ENCODE results near the gene SGPP2. TPM values are rescaled to one million over a fixed set of nuclear protein-coding genes. Genes with fewer than 3 reads are reported as not detected.

Gene SGPP2
- total RNA-seq, 2 experiments from 2014 or later = not detected

DNA sequence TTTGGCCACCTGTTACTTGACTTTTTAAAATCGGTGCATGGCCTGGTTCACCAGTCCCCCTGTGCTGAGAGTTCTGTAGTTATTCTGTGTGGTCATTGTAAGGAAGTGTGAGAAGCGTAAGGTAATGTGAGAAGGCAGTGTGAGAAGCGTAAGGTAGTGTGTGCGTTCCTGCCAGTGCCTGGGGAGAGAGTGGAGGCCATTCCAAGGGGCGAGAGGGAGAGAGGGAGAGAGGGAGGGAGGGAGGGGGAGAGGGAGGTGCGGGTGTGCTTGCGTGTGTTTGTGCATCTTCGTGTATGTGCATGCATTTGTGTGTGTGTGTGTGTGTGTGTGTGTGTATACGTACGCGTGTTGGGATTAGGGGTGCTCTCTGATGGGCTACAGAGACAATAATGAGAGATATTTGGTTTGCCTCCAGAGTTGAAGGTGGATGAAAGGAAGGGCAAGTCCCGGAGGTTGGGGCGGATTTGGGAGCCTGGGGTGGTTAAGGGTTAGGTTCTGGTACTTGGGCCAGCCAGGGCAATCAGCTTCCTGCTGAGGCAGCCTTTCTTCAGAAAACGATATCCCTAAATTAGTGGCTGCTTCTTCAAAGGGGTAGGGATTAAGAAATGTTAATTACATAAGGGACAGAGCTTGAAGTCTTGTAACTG lies 53.7 kb downstream of the SGPP2 start:
- Histone ChIP-seq H3K36me3 (ENCODE audit: insufficient read depth, low read length) (no peaks in the 10 kb centered on the region), H4K20me1 (ENCODE audit: insufficient read depth, low read length) (no peaks in the 10 kb centered on the region), H2AFZ (ENCODE audit: low read length) (no peak overlapping the region), H3K79me2 (ENCODE audit: insufficient read depth, low read depth, low read length) (no peaks in the 10 kb centered on the region), H3K4me2 (ENCODE audit: low read length) (no peak overlapping the region), H3K9me3 (ENCODE audit: low read length) (no peaks in the 10 kb centered on the region), H3K4me3 (ENCODE audit: low read depth, low read length, poor library complexity, severe bottlenecking) (no peak overlapping the region), H3K27ac (ENCODE audit: low read depth, low read length, poor library complexity, severe bottlenecking) (no peak overlapping the region), H3K4me1 (ENCODE audit: insufficient read depth, low read length, poor library complexity, severe bottlenecking) (no peaks in the 10 kb centered on the region), H3K9me2 (ENCODE audit: insufficient read depth, low read length) (no peaks in the 10 kb centered on the region)
- BruUV-seq (replicated peaks) = no TSS peak
- no peak for TF ChIP-seq EZH2phosphoT487 (IDR thresholded peaks at IDR 0.05; ENCODE audit: borderline replicate concordance, low read depth, low read length)
- POLR2A ChIA-PET = no interaction called here
- CTCF ChIA-PET (ENCODE audit: unreplicated experiment) = no interaction called here
- intact Hi-C loops (cut with micrococcal nuclease; ENCODE audit: unreplicated experiment) = no loop called here
- DNase-seq (ENCODE audit: low spot score) = no peak

DNA sequence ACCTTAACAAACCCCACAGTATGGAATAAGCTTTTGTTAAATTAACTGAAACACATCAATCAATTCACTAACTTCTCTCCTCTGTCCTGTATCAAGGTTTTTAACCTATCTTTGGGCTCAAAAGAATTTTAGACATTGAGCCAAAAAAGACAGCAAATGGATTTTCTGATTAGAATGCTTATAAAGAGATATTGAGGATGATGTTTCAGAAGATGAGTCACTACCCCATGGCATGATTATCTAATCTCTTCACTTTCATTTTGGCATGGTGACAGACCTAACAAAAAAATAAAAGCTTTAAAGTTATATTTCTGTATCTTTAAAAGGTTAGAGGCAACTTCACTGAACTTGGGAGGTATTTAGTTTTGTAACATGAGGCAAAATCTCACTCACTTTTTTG lies 55.5 kb downstream of the SGPP2 start:
- Histone ChIP-seq H3K36me3 (ENCODE audit: insufficient read depth, low read length) (no peaks in the 10 kb centered on the region), H3K4me1 (ENCODE audit: insufficient read depth, low read length, poor library complexity, severe bottlenecking) (no peaks in the 10 kb centered on the region), H3K9me2 (ENCODE audit: insufficient read depth, low read length) (no peaks in the 10 kb centered on the region), H2AFZ (ENCODE audit: low read length) (no peak overlapping the region), H3K79me2 (ENCODE audit: insufficient read depth, low read depth, low read length) (no peaks in the 10 kb centered on the region), H4K20me1 (ENCODE audit: insufficient read depth, low read length) (no peaks in the 10 kb centered on the region), H3K27ac (ENCODE audit: low read depth, low read length, poor library complexity, severe bottlenecking) (no peak overlapping the region), H3K9me3 (ENCODE audit: low read length) (no peaks in the 10 kb centered on the region), H3K4me3 (ENCODE audit: low read depth, low read length, poor library complexity, severe bottlenecking) (no peak overlapping the region), H3K4me2 (ENCODE audit: low read length) (no peak overlapping the region)
- intact Hi-C loops (cut with micrococcal nuclease; ENCODE audit: unreplicated experiment) = no loop called here
- ChIA-PET POLR2A (no interaction called here), CTCF (ENCODE audit: unreplicated experiment) (no interaction called here)
- no TSS peak for BruUV-seq (replicated peaks)
- DNase-seq (ENCODE audit: low spot score) = no peak
- TF ChIP-seq, protein P1, sequence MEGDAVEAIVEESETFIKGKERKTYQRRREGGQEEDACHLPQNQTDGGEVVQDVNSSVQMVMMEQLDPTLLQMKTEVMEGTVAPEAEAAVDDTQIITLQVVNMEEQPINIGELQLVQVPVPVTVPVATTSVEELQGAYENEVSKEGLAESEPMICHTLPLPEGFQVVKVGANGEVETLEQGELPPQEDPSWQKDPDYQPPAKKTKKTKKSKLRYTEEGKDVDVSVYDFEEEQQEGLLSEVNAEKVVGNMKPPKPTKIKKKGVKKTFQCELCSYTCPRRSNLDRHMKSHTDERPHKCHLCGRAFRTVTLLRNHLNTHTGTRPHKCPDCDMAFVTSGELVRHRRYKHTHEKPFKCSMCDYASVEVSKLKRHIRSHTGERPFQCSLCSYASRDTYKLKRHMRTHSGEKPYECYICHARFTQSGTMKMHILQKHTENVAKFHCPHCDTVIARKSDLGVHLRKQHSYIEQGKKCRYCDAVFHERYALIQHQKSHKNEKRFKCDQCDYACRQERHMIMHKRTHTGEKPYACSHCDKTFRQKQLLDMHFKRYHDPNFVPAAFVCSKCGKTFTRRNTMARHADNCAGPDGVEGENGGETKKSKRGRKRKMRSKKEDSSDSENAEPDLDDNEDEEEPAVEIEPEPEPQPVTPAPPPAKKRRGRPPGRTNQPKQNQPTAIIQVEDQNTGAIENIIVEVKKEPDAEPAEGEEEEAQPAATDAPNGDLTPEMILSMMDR (conservative IDR thresholded peaks at IDR 0.05; ENCODE audit: low read length) = no peak
- TF ChIP-seq EZH2phosphoT487 (IDR thresholded peaks at IDR 0.05; ENCODE audit: borderline replicate concordance, low read depth, low read length) = no peak

DNA sequence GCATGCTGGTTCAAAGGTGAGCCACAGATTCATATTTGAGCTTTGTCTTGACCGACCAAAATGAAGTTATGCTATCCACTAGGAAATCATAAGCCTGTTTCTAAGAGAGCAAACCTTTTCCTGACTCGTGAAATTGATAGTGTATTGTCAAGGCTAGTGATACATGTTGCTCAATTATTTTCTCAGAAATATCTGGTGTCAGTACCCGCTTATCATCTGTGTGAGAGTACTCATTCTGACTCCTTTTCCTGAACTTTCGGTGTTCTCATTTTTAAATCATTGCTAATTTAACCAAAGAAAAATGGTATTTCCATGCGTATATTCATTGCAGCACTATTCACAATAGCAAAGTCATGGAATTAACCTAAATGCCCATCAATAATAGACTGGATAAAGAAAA lies 56.2 kb downstream of the SGPP2 start:
- Histone ChIP-seq H3K79me2 (ENCODE audit: insufficient read depth, low read depth, low read length) (no peaks in the 10 kb centered on the region), H2AFZ (ENCODE audit: low read length) (no peak overlapping the region), H3K4me3 (ENCODE audit: low read depth, low read length, poor library complexity, severe bottlenecking) (no peak overlapping the region), H3K4me1 (ENCODE audit: insufficient read depth, low read length, poor library complexity, severe bottlenecking) (no peaks in the 10 kb centered on the region), H3K9me3 (ENCODE audit: low read length) (no peaks in the 10 kb centered on the region), H3K36me3 (ENCODE audit: insufficient read depth, low read length) (no peaks in the 10 kb centered on the region), H3K9me2 (ENCODE audit: insufficient read depth, low read length) (no peaks in the 10 kb centered on the region), H3K27ac (ENCODE audit: low read depth, low read length, poor library complexity, severe bottlenecking) (no peak overlapping the region), H4K20me1 (ENCODE audit: insufficient read depth, low read length) (no peaks in the 10 kb centered on the region), H3K4me2 (ENCODE audit: low read length) (no peak overlapping the region)
- intact Hi-C loops (cut with micrococcal nuclease; ENCODE audit: unreplicated experiment) = no loop called here
- TF ChIP-seq, protein P1 (conservative IDR thresholded peaks at IDR 0.05; ENCODE audit: low read length) = no peak
- no peak for TF ChIP-seq EZH2phosphoT487 (IDR thresholded peaks at IDR 0.05; ENCODE audit: borderline replicate concordance, low read depth, low read length)
- CTCF ChIA-PET (ENCODE audit: unreplicated experiment) = no interaction called here
- POLR2A ChIA-PET = no interaction called here
- no peak for DNase-seq (ENCODE audit: low spot score)
- BruUV-seq (replicated peaks) = no TSS peak
